Neuronal stem cell (in vitro differentiated cells): ENCODE measurements around the gene PDGFB.

Source experiments
- DNase-seq: peaks from one replicate; pipeline ENCODE4 v3.0.0-alpha.2; 2013; ENCODE audit warnings: low spot score
- H2AFZ ChIP-seq: one replicate; pipeline ENCODE4 v1.6.1; 2013; ENCODE audit warnings: mild to moderate bottlenecking, low read length, inconsistent platforms
- H2AK5ac ChIP-seq: 2 replicates; pipeline ENCODE4 v1.6.1; 2013; ENCODE audit warnings: low read depth, mild to moderate bottlenecking, inconsistent platforms, low read length, moderate library complexity, mixed read lengths
- H2BK120ac ChIP-seq: 2 replicates; pipeline ENCODE4 v1.6.1; 2013; ENCODE audit warnings: low read depth, mild to moderate bottlenecking, inconsistent platforms, low read length, moderate library complexity, mixed read lengths
- H2BK12ac ChIP-seq: one replicate; pipeline ENCODE4 v1.6.1; 2013; ENCODE audit warnings: low read length, inconsistent platforms
- H2BK15ac ChIP-seq: 2 replicates; pipeline ENCODE4 v1.6.1; 2013; ENCODE audit warnings: mild to moderate bottlenecking, low read length, inconsistent platforms, mixed read lengths
- H2BK5ac ChIP-seq: one replicate; pipeline ENCODE4 v1.6.1; 2013; ENCODE audit warnings: inconsistent platforms, mild to moderate bottlenecking, low read length, moderate library complexity
- H3K14ac ChIP-seq: one replicate; pipeline ENCODE4 v1.6.1; 2013; ENCODE audit warnings: low read length, inconsistent platforms
- H3K18ac ChIP-seq: 2 replicates; pipeline ENCODE4 v1.6.1; 2013; ENCODE audit warnings: low read length, inconsistent platforms
- H3K23ac ChIP-seq: 2 replicates; pipeline ENCODE4 v1.6.1; 2013; ENCODE audit warnings: low read depth, mild to moderate bottlenecking, mixed read lengths, low read length, inconsistent platforms; ENCODE audit not compliant: poor library complexity
- H3K27ac ChIP-seq: replicated peaks from 3 replicates; pipeline ENCODE4 v1.5.1; 2013; ENCODE audit warnings: low read length, inconsistent platforms
- H3K27me3 ChIP-seq, 3 experiments: 2 replicates each; pipeline ENCODE4 v1.6.1; 2013; ENCODE audit warnings: low read length in 3 of 3, mild to moderate bottlenecking in 2 of 3, inconsistent platforms in 1 of 3, low read depth in 1 of 3, mixed read lengths in 1 of 3, moderate library complexity in 1 of 3; ENCODE audit not compliant: control insufficient read depth in 3 of 3, insufficient read depth in 3 of 3
- H3K36me3 ChIP-seq, 2 donors: replicated peaks in 1 of 2; 2 replicates each; pipeline ENCODE4 v1.6.1; 2013; ENCODE audit warnings: low read length in 2 of 2; ENCODE audit not compliant: control insufficient read depth in 2 of 2, insufficient read depth in 2 of 2
- H3K4ac ChIP-seq: 2 replicates; pipeline ENCODE4 v1.6.1; 2013; ENCODE audit warnings: inconsistent platforms, mild to moderate bottlenecking, low read length, moderate library complexity
- H3K4me1 ChIP-seq, 2 donors: 1 replicate in 1 of 2; 2 replicates in 1 of 2; pipeline ENCODE4 v1.6.1; 2013; ENCODE audit warnings: low read length in 2 of 2, low read depth in 1 of 2; ENCODE audit not compliant: control insufficient read depth in 2 of 2, insufficient read depth in 1 of 2
- H3K4me2 ChIP-seq: one replicate; pipeline ENCODE4 v1.6.1; 2013; ENCODE audit warnings: mild to moderate bottlenecking, low read length, inconsistent platforms; ENCODE audit not compliant: insufficient read depth, poor library complexity, severe bottlenecking
- H3K4me3 ChIP-seq, 2 donors: 2 replicates each; pipeline ENCODE4 v1.5.1; 2013; ENCODE audit warnings: low read length in 2 of 2, mild to moderate bottlenecking in 2 of 2, inconsistent platforms in 1 of 2, moderate library complexity in 1 of 2
- H3K79me1 ChIP-seq: one replicate; pipeline ENCODE4 v1.6.1; 2013; ENCODE audit warnings: low read depth, mild to moderate bottlenecking, inconsistent platforms, low read length, moderate library complexity
- H3K9ac ChIP-seq: one replicate; pipeline ENCODE4 v1.6.1; 2013; ENCODE audit warnings: mild to moderate bottlenecking, low read depth, low read length, inconsistent platforms; ENCODE audit not compliant: poor library complexity
- H3K9me3 ChIP-seq, 2 donors: replicated peaks in 1 of 2; 2 replicates each; pipeline versions ENCODE3 to v1.6.1; 2013; ENCODE audit warnings: low read length in 2 of 2, mild to moderate bottlenecking in 2 of 2, inconsistent platforms in 1 of 2, low read depth in 1 of 2, mixed read lengths in 1 of 2, moderate library complexity in 1 of 2; ENCODE audit not compliant: control insufficient read depth in 2 of 2, insufficient read depth in 1 of 2
- H4K8ac ChIP-seq: one replicate; pipeline ENCODE4 v1.6.1; 2013; ENCODE audit warnings: low read depth, mild to moderate bottlenecking, inconsistent platforms, low read length, moderate library complexity
- H4K91ac ChIP-seq: one replicate; pipeline ENCODE4 v1.6.1; 2013; ENCODE audit warnings: low read length, low read depth, mild to moderate bottlenecking, inconsistent platforms; ENCODE audit not compliant: poor library complexity
- WGBS, 2 donors: extraction: QIAGEN DNeasy Blood & Tissue Kit; methylation state at CpG; one replicate each; pipeline ENCODE4 v1.1.7; 2013; ENCODE audit warnings: missing lambda C conversion rate in 2 of 2, mixed read lengths in 1 of 2; ENCODE audit not compliant: insufficient read length in 2 of 2, insufficient replicate concordance in 1 of 2; ENCODE audit errors: extremely low coverage in 2 of 2; 5-methylcytosine and 5-hydroxymethylcytosine counted together

PDGFB gene

GRCh38 chr22:39242595-39243438 is 2.0 kb downstream of the PDGFB start:
- Histone ChIP-seq H2AFZ (peak overlapping the region; percentile 88), H3K79me1 (no peaks in the 10 kb centered on the region), H3K9me3 (no peaks in the 10 kb centered on the region), H3K18ac (peak overlapping the region; percentile 96), H3K27ac (no peak overlapping the region), H4K8ac (no peak overlapping the region), H2BK5ac (peak overlapping the region; percentile 62), H4K91ac (no peak overlapping the region), H3K14ac (peak overlapping the region; percentile 12), H3K4ac (no peak overlapping the region), H3K23ac (peak overlapping the region; percentile 62), H2BK15ac (peak overlapping the region; percentile 98), H3K36me3 (no peaks in the 10 kb centered on the region), H3K4me3 (peak overlapping the region; percentile 54 to 83), H2BK120ac (peak overlapping the region; percentile 84), H3K9ac (peak overlapping the region; percentile 88), H3K27me3 (peaks cover 16 to 57% (median 22%) of the 10 kb centered on the region in 3 experiments), H2BK12ac (peak overlapping the region; percentile 86), H3K4me1 (peaks cover 18 to 38% of the 10 kb centered on the region in 2 donors), H3K4me2 (peak overlapping the region; percentile 83), H2AK5ac (peak overlapping the region; percentile 86)
- no CpG with 5 or more reads among the region's 78 CpGs for whole genome bisulfite sequencing, 2 donors
- DNase-seq, result no peak

GRCh38 chr22:39241794-39242594 is 2.8 kb downstream of the PDGFB start:
- H2BK120ac ChIP-seq, result no peak overlapping the region
- WGBS, 2 donors, result no CpG with 5 or more reads among the region's 92 CpGs
- H3K79me1 ChIP-seq, result no peaks in the 10 kb centered on the region

DNA sequence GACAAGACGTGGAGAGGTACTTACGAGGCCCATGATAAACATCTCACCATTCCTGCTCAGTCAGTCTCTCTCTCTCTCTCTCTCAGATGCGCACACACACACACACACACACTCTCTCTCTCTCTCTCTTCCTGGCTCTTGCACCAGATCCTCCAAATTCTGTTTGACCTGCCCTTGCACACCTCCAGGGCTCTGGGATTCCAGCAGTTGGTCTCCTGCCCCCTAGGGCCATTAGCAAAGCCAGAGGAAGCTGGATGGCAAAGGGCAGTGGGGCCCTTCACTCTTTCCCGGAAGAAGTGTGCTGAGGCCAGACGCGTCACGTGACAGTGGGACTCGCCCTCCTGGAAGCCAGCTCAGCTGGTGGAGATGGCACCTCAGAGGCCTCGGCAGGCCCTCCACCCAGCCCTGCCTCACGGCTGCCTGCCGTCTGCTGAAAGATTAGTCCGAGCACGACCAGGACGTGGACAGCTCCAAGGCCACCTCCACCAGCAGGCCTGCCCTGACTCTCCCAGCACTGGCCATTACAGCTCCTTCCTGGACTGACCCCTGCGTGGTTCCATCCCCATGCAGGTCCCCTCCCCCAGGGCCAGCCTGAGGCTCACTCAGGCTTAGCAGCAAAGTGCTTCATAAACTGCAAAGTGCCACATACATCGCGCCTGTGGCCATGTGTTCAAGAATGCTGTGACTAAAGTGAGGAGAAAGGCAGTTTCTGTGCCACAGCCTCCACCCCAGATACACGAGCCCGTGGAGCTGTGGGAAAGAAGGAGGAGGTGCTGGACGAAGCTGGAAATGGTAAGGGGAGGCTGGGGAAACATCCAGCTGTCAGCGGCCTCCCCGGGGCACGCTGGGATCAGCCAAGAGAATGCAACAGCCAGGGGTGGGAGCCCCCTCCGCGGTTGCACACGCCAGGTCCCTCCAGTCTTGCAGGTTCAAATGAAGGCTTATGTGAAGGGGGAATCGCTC is 3.7 kb downstream of the PDGFB start:
- WGBS, 2 donors, result no CpG with 5 or more reads among the region's 27 CpGs
- Histone ChIP-seq H3K4me1 (peaks cover 28 to 48% of the 10 kb centered on the region in 2 donors), H4K8ac (no peak overlapping the region), H3K27ac (no peak overlapping the region), H2AK5ac (peak overlapping the region; percentile 13), H3K4ac (no peak overlapping the region), H2BK120ac (no peak overlapping the region), H3K79me1 (no peaks in the 10 kb centered on the region), H3K14ac (no peak overlapping the region), H2BK5ac (no peak overlapping the region), H3K9ac (no peak overlapping the region), H3K23ac (no peak overlapping the region), H2AFZ (peak overlapping the region; percentile 26), H3K4me2 (no peak overlapping the region), H3K18ac (peak overlapping the region; percentile 76), H3K9me3 (no peaks in the 10 kb centered on the region), H4K91ac (no peak overlapping the region), H3K36me3 (no peaks in the 10 kb centered on the region), H3K4me3 (no peak overlapping the region), H3K27me3 (peaks cover 14 to 47% (median 22%) of the 10 kb centered on the region in 3 experiments), H2BK12ac (peak overlapping the region; percentile 47), H2BK15ac (peak overlapping the region; percentile 2)
- no peak for DNase-seq

More at GRCh38 chr22:39241794-39242594, 2.8 kb downstream of the PDGFB start:
- H2AK5ac ChIP-seq, result peak overlapping the region; percentile 13
- no peaks in the 10 kb centered on the region for H3K9me3 ChIP-seq
- H2BK12ac ChIP-seq, result peak overlapping the region; percentile 47
- H3K18ac ChIP-seq, result peak overlapping the region; percentile 94
- H3K9ac ChIP-seq, result peak overlapping the region; percentile 89
- peak overlapping the region; percentile 54 to 83 for H3K4me3 ChIP-seq
- no peak overlapping the region for H4K91ac ChIP-seq
- H3K14ac ChIP-seq, result peak overlapping the region; percentile 97
- H3K4me2 ChIP-seq, result peak overlapping the region; percentile 83
- H2AFZ ChIP-seq, result peak overlapping the region; percentile 88
- H3K4me1 ChIP-seq, result peaks cover 24 to 42% of the 10 kb centered on the region in 2 donors
- H3K27me3 ChIP-seq, result peaks cover 16 to 53% (median 22%) of the 10 kb centered on the region in 3 experiments
- H2BK5ac ChIP-seq, result no peak overlapping the region
- no peak for DNase-seq
- no peak overlapping the region for H4K8ac ChIP-seq
- H3K4ac ChIP-seq, result peak overlapping the region; percentile 29
- peak overlapping the region; percentile 2 for H2BK15ac ChIP-seq
- no peaks in the 10 kb centered on the region for H3K36me3 ChIP-seq
- H3K23ac ChIP-seq, result peak overlapping the region; percentile 34
- H3K27ac ChIP-seq, result no peak overlapping the region
